HepG2 (cell line): ENCODE measurements around the gene SERPINB6. TPM values are rescaled to one million over a fixed set of nuclear protein-coding genes. Genes with fewer than 3 reads are reported as not detected.

Experiments used
- GATA4 ChIP-seq: sonication (generic); IDR thresholded peaks from 2 replicates; pipeline ENCODE4 v1.6.1; 2016; ENCODE audit warnings: antibody characterized with exemption, low read depth, borderline replicate concordance
- GATAD2A ChIP-seq: IDR thresholded peaks from 2 replicates; pipeline ENCODE4 v1.6.1; 2016
- HNF4G ChIP-seq, 2 experiments: sonication (generic) in 1 of 2; formaldehyde crosslinking in 1 of 2; IDR thresholded peaks; 2 replicates each; pipeline versions ENCODE4 v1.4.0 to v1.6.1; 2011 to 2020; ENCODE audit warnings: borderline replicate concordance in 2 of 2, low read depth in 2 of 2, mild to moderate bottlenecking in 2 of 2, low read length in 1 of 2, missing genetic modification reagents in 1 of 2, moderate library complexity in 1 of 2
- HNRNPH1 ChIP-seq: fragments of 200-400 bp; formaldehyde crosslinking; optimal IDR thresholded peaks from 2 replicates; pipeline ENCODE3; 2017; ENCODE audit warnings: mild to moderate bottlenecking, low read depth, low read length
- KDM2A ChIP-seq: sonication (generic); formaldehyde crosslinking; IDR thresholded peaks from 2 replicates; pipeline ENCODE4 v1.4.0; 2020; ENCODE audit warnings: low read depth, missing genetic modification reagents, borderline replicate concordance
- KLF11 ChIP-seq: IDR thresholded peaks from 2 replicates; pipeline ENCODE4 v1.6.1; 2016; ENCODE audit warnings: missing compliant biosample characterization
- KLF6 ChIP-seq: IDR thresholded peaks from 2 replicates; pipeline ENCODE4 v1.8.0; 2016; ENCODE audit warnings: missing biosample characterization, missing genetic modification reagents
- MAF1 ChIP-seq: sonication (generic); formaldehyde crosslinking; IDR thresholded peaks from 2 replicates; pipeline ENCODE4 v1.5.0; 2020; ENCODE audit warnings: missing genetic modification reagents, borderline replicate concordance
- NFKBIZ ChIP-seq: IDR thresholded peaks from 2 replicates; pipeline ENCODE4 v1.6.1; 2018; ENCODE audit warnings: missing genetic modification reagents, missing compliant biosample characterization
- NFRKB ChIP-seq: fragments of 450-650 bp; IDR thresholded peaks from 2 replicates; pipeline ENCODE4 v1.6.1; 2017
- RBFOX2 ChIP-seq: fragments of 200-400 bp; formaldehyde crosslinking; IDR thresholded peaks from 2 replicates; pipeline ENCODE4 v1.6.1; 2017; ENCODE audit warnings: low read depth, mild to moderate bottlenecking, low read length
- RFXANK ChIP-seq: IDR thresholded peaks from 2 replicates; pipeline ENCODE4 v1.6.1; 2016
- SNRNP70 ChIP-seq: fragments of 200-400 bp; formaldehyde crosslinking; IDR thresholded peaks from 2 replicates; pipeline ENCODE4 v1.6.1; 2017; ENCODE audit warnings: mild to moderate bottlenecking, low read depth, low read length, moderate library complexity
- YEATS2 ChIP-seq: sonication (generic); formaldehyde crosslinking; IDR thresholded peaks from 2 replicates; pipeline ENCODE4 v1.4.0; 2020; ENCODE audit warnings: missing genetic modification reagents, borderline replicate concordance
- YEATS4 ChIP-seq: sonication (generic); formaldehyde crosslinking; IDR thresholded peaks from 2 replicates; pipeline ENCODE4 v1.4.0; 2020; ENCODE audit warnings: missing genetic modification reagents, borderline replicate concordance
- ZFP36 ChIP-seq: fragments of 150-350 bp; IDR thresholded peaks from 2 replicates; pipeline ENCODE4 v1.6.1; 2018; ENCODE audit warnings: borderline replicate concordance, low read length, low read depth; ENCODE audit not compliant: partially characterized antibody
- ZMYM4 ChIP-seq: sonication (generic); formaldehyde crosslinking; IDR thresholded peaks from 2 replicates; pipeline ENCODE4 v1.8.1; 2023; ENCODE audit warnings: mild to moderate bottlenecking, missing genetic modification reagents
- ZNF260 ChIP-seq: sonication (generic); formaldehyde crosslinking; IDR thresholded peaks from 2 replicates; pipeline ENCODE4 v1.4.0; 2020; ENCODE audit warnings: missing genetic modification reagents, low read depth, mild to moderate bottlenecking, borderline replicate concordance
- ZNF484 ChIP-seq: sonication (generic); formaldehyde crosslinking; IDR thresholded peaks from 2 replicates; pipeline ENCODE4 v1.5.1; 2020; ENCODE audit warnings: mild to moderate bottlenecking, low read depth, missing genetic modification reagents, borderline replicate concordance
- ZNF546 ChIP-seq: sonication (generic); formaldehyde crosslinking; conservative IDR thresholded peaks from 2 replicates; pipeline ENCODE4 v1.8.1; 2023; ENCODE audit warnings: mild to moderate bottlenecking, missing genetic modification reagents
- ZNF563 ChIP-seq: sonication (generic); formaldehyde crosslinking; IDR thresholded peaks from 2 replicates; pipeline ENCODE4 v1.8.0; 2022; ENCODE audit warnings: mild to moderate bottlenecking, moderate library complexity, missing genetic modification reagents
- ZNF7 ChIP-seq: IDR thresholded peaks from 2 replicates; pipeline ENCODE4 v1.6.1; 2016; ENCODE audit warnings: missing biosample characterization, missing genetic modification reagents
- ZNF777 ChIP-seq: sonication (generic); formaldehyde crosslinking; IDR thresholded peaks from 2 replicates; pipeline ENCODE4 v1.4.0; 2020; ENCODE audit warnings: missing genetic modification reagents
- polyA plus RNA-seq, 8 experiments: library from polyadenylated mRNA; depleted of rRNA in 3 of 8; stranded (reverse) in 7 of 8; unstranded in 1 of 8; fragments of >200 nt; fragmentation: Illumina TruSeq in 4 of 8; extraction: Trizol in 4 of 8; gene quantifications; 2 replicates each; pipeline versions ENCODE4 v1.2.1 to v1.2.3, GENCODE V29; 2011 to 2016; ENCODE audit warnings: low read depth in 4 of 8, missing spikeins in 1 of 8, mixed read lengths in 1 of 8; ENCODE audit not compliant: insufficient read depth in 1 of 8
- total RNA-seq, 5 experiments: library from RNA; depleted of rRNA; stranded (reverse); fragments of >200 nt; fragmentation: Illumina TruSeq; extraction: Trizol; gene quantifications; 2 replicates each; pipeline ENCODE4 v1.2.3, GENCODE V29; 2016; ENCODE audit warnings: low read depth in 1 of 5
- TF ChIP-seq, protein P1 (sequence below), 2 experiments: fragments of 450-650 bp in 1 of 2; sonication (generic) in 1 of 2; formaldehyde crosslinking; IDR thresholded peaks; 2 replicates each; pipeline versions ENCODE4 v1.5.0 to v1.8.0; 2020 to 2022; ENCODE audit warnings: mild to moderate bottlenecking in 1 of 2, missing genetic modification reagents in 1 of 2
- TF ChIP-seq, protein P2 (sequence below), 2 experiments: sonication (generic) in 1 of 2; formaldehyde crosslinking in 1 of 2; IDR thresholded peaks; 2 replicates each; pipeline versions ENCODE4 v1.4.0 to v1.6.1; 2018 to 2020; ENCODE audit warnings: missing genetic modification reagents in 2 of 2, borderline replicate concordance in 1 of 2, low read depth in 1 of 2, mild to moderate bottlenecking in 1 of 2, missing biosample characterization in 1 of 2
- TF ChIP-seq, protein P3 (sequence below): sonication (generic); formaldehyde crosslinking; IDR thresholded peaks from 2 replicates; pipeline ENCODE4 v1.8.0; 2022; ENCODE audit warnings: missing genetic modification reagents, low read depth, mild to moderate bottlenecking, borderline replicate concordance
- TF ChIP-seq, protein P4 (sequence below): IDR thresholded peaks from 2 replicates; pipeline ENCODE4 v1.6.1; 2016; ENCODE audit warnings: mild to moderate bottlenecking, missing biosample characterization, missing genetic modification reagents
- TF ChIP-seq, protein P5 (sequence below): sonication (generic); formaldehyde crosslinking; IDR thresholded peaks from 2 replicates; pipeline ENCODE4 v1.4.0; 2020; ENCODE audit warnings: mild to moderate bottlenecking, low read depth, missing genetic modification reagents

SERPINB6 gene
- total and polyA plus RNA-seq, 2 of the 13 experiments (the other 11 are each of a cell fraction or from before 2014, with no cell fraction given) = 38.2 to 61.3 TPM

DNA sequence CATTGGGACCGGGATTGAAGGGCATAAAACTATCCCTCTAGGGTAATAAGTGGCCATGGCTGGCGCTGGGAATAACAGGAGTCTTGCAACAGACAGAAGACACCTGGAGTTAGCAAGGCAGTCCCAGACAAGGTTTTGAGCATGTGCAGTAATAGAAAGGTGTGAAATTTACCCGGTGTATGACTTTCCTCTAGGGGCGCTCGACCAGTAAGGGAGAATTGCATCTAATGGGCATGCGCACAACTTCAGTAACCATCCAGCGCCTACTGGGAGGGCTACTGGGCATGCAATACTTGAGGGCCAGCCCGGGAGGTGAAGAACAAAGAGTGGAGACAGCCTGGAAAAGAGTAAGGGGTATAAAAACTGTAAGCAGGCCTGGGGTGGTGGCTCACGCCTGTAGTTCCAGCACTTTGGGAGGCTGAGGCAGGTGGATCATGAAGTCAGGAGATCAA lies 32.7 kb downstream of the SERPINB6 start (continued):
- TF ChIP-seq NFRKB (no peak), GATA4 (no peak), ZMYM4 (peak; percentile 89), ZNF777 (CRISPR knock-in tag) (no peak), ZNF563 (CRISPR knock-in tag) (0 out of 2 replicates have a peak, but pooled peaks have one; percentile 28), RFXANK (CRISPR knock-in tag) (no peak), NFKBIZ (CRISPR knock-in tag) (0 out of 2 replicates have a peak, but pooled peaks have one; percentile 18), ZNF7 (no peak), ZNF260 (CRISPR knock-in tag) (no peak), HNF4G (IDR thresholded peaks at IDR 0.05; ENCODE audit: borderline replicate concordance, low read depth, low read length) (no peak), HNF4G (CRISPR knock-in tag; IDR thresholded peaks at IDR 0.05; ENCODE audit: borderline replicate concordance, low read depth) (no peak), YEATS2 (CRISPR knock-in tag) (peak; percentile 19; the same call in 1 of the 2 replicates), RBFOX2 (no peak), KDM2A (CRISPR knock-in tag) (no peak), YEATS4 (CRISPR knock-in tag) (no peak), KLF6 (CRISPR knock-in tag) (no peak; the same call in 1 of the 2 replicates), SNRNP70 (no peak), GATAD2A (CRISPR knock-in tag) (peak; percentile 45; the same call in 1 of the 2 replicates), ZNF546 (CRISPR knock-in tag) (no peak), HNRNPH1 (no peak), ZNF484 (CRISPR knock-in tag) (no peak), KLF11 (CRISPR knock-in tag) (no peak), ZFP36 (no peak), MAF1 (no peak)
- TF ChIP-seq, protein P1, sequence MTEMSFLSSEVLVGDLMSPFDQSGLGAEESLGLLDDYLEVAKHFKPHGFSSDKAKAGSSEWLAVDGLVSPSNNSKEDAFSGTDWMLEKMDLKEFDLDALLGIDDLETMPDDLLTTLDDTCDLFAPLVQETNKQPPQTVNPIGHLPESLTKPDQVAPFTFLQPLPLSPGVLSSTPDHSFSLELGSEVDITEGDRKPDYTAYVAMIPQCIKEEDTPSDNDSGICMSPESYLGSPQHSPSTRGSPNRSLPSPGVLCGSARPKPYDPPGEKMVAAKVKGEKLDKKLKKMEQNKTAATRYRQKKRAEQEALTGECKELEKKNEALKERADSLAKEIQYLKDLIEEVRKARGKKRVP (CRISPR knock-in tag; IDR thresholded peaks at IDR 0.05) = 0 out of 4 replicates have a peak, but pooled peaks of 1 of the 2 experiments have one; percentile 35
- TF ChIP-seq, protein P2, sequence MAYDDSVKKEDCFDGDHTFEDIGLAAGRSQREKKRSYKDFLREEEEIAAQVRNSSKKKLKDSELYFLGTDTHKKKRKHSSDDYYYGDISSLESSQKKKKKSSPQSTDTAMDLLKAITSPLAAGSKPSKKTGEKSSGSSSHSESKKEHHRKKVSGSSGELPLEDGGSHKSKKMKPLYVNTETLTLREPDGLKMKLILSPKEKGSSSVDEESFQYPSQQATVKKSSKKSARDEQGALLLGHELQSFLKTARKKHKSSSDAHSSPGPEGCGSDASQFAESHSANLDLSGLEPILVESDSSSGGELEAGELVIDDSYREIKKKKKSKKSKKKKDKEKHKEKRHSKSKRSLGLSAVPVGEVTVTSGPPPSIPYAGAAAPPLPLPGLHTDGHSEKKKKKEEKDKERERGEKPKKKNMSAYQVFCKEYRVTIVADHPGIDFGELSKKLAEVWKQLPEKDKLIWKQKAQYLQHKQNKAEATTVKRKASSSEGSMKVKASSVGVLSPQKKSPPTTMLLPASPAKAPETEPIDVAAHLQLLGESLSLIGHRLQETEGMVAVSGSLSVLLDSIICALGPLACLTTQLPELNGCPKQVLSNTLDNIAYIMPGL (CRISPR knock-in tag; IDR thresholded peaks at IDR 0.05; ENCODE audit: borderline replicate concordance in 1 of 2, low read depth in 1 of 2) = peak; percentile 31 to 66; a peak in 2 of 4 replicates
- TF ChIP-seq, protein P3, sequence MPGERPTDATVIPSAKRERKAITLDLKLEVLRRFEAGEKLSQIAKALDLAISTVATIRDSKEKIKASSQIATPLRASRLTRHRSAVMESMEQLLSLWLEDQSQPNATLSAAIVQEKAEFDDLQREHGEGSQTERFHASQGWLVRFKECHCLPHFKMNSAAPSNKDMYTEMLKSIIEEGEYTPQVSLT = no peak
- TF ChIP-seq, protein P4, sequence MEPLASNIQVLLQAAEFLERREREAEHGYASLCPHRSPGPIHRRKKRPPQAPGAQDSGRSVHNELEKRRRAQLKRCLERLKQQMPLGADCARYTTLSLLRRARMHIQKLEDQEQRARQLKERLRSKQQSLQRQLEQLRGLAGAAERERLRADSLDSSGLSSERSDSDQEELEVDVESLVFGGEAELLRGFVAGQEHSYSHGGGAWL (CRISPR knock-in tag) = no peak
- TF ChIP-seq, protein P5, sequence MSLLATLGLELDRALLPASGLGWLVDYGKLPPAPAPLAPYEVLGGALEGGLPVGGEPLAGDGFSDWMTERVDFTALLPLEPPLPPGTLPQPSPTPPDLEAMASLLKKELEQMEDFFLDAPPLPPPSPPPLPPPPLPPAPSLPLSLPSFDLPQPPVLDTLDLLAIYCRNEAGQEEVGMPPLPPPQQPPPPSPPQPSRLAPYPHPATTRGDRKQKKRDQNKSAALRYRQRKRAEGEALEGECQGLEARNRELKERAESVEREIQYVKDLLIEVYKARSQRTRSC = no peak
